Neutrophil (primary cell): ENCODE data around the gene INTS1.

Experiments
- H3K27ac ChIP-seq: fragments of 200-600 bp; sonication (generic); 2 replicates; pipeline ENCODE4 v1.5.1; 2016; ENCODE audit warnings: mild to moderate bottlenecking, moderate library complexity
- H3K27me3 ChIP-seq: fragments of 200-600 bp; sonication (generic); 2 replicates; pipeline ENCODE4 v1.6.0; 2016; ENCODE audit warnings: mild to moderate bottlenecking
- H3K36me3 ChIP-seq: fragments of 200-600 bp; sonication (generic); 2 replicates; pipeline ENCODE4 v1.5.1; 2017
- H3K4me1 ChIP-seq, 2 experiments: fragments of 200-600 bp in 1 of 2; sonication (generic) in 1 of 2; 1 replicate in 1 of 2; 2 replicates in 1 of 2; pipeline versions ENCODE4 v1.5.1 to v1.6.1; 2013 to 2016; ENCODE audit warnings: low read depth in 1 of 2, low read length in 1 of 2, mild to moderate bottlenecking in 1 of 2, moderate library complexity in 1 of 2; ENCODE audit not compliant: control insufficient read depth in 1 of 2, insufficient read depth in 1 of 2
- H3K4me3 ChIP-seq, 2 experiments: fragments of 200-600 bp in 1 of 2; sonication (generic) in 1 of 2; 1 replicate in 1 of 2; 2 replicates in 1 of 2; pipeline ENCODE4 v1.5.1; 2013 to 2016; ENCODE audit warnings: low read depth in 1 of 2, low read length in 1 of 2, mild to moderate bottlenecking in 1 of 2, moderate library complexity in 1 of 2
- H3K9me3 ChIP-seq: fragments of 200-600 bp; sonication (generic); 2 replicates; pipeline ENCODE4 v1.5.1; 2016
- TF ChIP-seq, protein P1 (sequence below): fragments of 200-600 bp; sonication (generic); IDR thresholded peaks from 2 replicates; pipeline ENCODE4 v1.5.1; 2016; ENCODE audit warnings: antibody characterized with exemption

Gene INTS1

DNA sequence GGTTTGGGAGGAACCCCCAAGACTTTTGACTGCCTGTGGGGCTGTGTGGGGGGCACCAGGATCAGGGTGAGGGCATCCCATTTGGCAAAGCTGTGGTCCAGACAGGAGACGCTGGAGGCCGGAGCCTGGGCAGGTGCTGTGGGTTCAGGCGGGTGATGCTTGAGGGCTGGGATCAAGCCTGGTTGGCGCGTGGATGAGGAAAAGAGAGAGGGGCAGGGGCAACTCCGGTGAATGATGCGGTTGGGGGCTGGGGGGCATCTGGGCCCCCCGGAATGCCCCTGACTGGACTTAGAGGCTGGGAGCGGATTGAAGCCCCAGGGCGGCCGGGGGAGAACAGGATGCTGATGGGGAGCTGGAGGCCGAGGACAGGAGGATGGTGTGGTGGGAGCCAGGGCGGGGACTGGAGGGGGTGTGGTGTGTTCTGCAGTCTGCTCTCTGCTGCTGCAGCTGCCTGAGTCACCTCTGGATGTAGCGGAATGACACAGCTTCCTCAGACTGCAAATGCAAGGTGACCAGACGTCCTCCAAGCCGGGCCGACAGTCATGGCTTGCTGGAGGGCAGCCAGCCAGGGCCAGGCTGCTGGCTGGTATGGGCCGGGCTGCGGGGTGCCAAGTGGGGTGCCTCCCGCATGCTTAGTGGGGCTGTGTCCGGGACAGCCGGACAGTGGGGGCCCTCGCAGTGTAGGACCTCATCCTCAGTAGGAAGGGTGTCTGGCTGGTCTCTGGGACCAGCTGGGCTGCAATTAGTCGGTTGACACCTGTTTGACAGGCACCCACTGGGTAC lies 29.5 kb upstream of the INTS1 start:
- Histone ChIP-seq H3K9me3 (no peaks in the 10 kb centered on the region), H3K36me3 (peaks cover 35% of the 10 kb centered on the region), H3K27ac (peak overlapping the region; percentile 94), H3K4me3 (peak overlapping the region; percentile 63 to 67), H3K4me1 (peaks cover 37 to 38% of the 10 kb centered on the region in 2 experiments), H3K27me3 (no peaks in the 10 kb centered on the region)
- TF ChIP-seq, protein P1, sequence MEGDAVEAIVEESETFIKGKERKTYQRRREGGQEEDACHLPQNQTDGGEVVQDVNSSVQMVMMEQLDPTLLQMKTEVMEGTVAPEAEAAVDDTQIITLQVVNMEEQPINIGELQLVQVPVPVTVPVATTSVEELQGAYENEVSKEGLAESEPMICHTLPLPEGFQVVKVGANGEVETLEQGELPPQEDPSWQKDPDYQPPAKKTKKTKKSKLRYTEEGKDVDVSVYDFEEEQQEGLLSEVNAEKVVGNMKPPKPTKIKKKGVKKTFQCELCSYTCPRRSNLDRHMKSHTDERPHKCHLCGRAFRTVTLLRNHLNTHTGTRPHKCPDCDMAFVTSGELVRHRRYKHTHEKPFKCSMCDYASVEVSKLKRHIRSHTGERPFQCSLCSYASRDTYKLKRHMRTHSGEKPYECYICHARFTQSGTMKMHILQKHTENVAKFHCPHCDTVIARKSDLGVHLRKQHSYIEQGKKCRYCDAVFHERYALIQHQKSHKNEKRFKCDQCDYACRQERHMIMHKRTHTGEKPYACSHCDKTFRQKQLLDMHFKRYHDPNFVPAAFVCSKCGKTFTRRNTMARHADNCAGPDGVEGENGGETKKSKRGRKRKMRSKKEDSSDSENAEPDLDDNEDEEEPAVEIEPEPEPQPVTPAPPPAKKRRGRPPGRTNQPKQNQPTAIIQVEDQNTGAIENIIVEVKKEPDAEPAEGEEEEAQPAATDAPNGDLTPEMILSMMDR, result no peak

DNA sequence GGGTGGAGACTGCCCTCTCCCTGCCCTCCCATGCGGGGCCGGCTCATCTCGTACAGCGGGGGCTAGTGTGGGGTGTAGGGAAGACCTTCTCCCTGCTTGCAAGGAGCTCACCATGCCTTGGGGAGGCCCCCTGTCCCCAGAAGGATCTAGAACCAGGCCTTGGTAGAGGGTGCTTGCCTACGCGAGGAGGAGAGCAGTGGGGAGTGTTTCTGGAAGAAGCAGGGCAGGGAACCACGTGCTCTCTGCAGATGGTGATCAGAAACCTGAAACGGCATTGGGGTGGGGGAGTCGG lies 29.0 kb upstream of the INTS1 start:
- peak overlapping the region; percentile 63 to 67 for H3K4me3 ChIP-seq
- no peaks in the 10 kb centered on the region for H3K9me3 ChIP-seq
- H3K4me1 ChIP-seq, result peaks cover 37 to 38% of the 10 kb centered on the region in 2 experiments
- peaks cover 30% of the 10 kb centered on the region for H3K36me3 ChIP-seq
- peak overlapping the region; percentile 94 for H3K27ac ChIP-seq
- TF ChIP-seq, protein P1, result no peak
- H3K27me3 ChIP-seq, result no peaks in the 10 kb centered on the region

DNA sequence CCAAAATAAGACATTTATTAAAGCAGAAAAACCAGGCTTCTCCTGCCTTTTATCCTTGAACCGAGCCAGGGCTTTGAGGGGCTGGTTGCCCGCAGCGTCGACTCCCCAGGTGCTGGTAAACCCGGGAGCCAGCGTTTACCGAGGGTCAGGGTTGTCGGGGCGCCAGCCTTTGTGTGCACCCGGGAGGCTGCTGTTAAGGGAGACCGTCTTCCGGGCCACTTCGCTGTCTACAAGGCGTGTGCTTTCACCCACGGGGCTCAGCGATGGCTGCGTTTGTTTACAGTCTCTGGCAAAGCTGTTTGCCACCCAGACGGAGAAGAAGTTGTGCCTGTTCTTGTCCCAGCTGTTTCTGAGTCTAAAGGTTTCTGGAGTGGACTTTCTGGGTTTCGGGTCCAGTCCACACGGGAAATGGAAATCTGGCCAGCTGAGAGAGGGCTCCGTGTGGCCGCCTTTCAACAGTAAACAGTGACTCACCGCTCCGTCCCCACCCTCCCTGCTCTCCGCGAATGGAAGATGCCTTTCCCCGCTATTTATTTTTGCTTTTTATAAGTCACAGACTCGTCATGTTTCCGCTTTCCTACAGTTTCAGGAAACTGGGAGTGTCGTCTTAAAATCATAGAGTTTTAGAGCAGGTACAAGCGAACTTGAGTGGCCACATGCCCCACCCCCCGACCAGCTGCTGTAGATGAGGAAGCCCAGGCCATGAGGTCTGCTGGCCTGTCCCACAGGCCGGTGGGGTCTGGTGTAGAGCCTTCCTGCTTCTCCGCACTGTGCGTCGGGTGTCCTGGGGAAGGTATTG lies 28.5 kb upstream of the INTS1 start:
- TF ChIP-seq, protein P1, result no peak

DNA sequence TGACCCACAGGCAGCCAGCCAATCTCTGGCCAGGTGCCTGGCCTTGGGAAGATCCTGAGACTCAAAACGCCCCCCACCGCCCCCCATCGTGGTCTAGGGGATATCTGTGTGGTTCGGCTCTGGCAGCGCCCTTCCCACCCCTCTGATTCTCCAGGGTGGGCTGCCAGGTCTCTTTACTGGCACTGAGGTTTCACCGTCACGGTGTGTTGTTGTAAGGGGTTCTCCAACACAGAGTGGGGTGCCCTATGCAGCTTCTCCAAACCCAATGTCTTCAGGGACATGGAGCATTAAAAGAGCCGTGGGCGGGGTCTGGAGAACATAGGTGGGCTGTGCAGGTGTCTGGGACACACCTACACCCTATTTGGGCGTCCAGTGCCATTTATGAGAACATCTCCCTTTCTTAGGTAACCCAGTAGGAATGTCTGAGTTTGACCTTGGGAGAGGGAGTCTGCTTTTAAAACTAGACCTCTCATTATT lies 27.8 kb upstream of the INTS1 start:
- Histone ChIP-seq H3K27ac (peak overlapping the region; percentile 94), H3K27me3 (no peaks in the 10 kb centered on the region), H3K36me3 (peaks cover 18% of the 10 kb centered on the region), H3K4me1 (peaks cover 37 to 38% of the 10 kb centered on the region in 2 experiments), H3K4me3 (peak overlapping the region; percentile 63 to 67), H3K9me3 (no peaks in the 10 kb centered on the region)
- TF ChIP-seq, protein P1, result no peak

More for the DNA sequence above, 28.5 kb upstream of the INTS1 start:
- Histone ChIP-seq H3K9me3 (no peaks in the 10 kb centered on the region), H3K27me3 (no peaks in the 10 kb centered on the region), H3K4me3 (peak overlapping the region; percentile 63 to 67), H3K36me3 (peaks cover 25% of the 10 kb centered on the region), H3K27ac (peak overlapping the region; percentile 94), H3K4me1 (peaks cover 37 to 38% of the 10 kb centered on the region in 2 experiments)

DNA sequence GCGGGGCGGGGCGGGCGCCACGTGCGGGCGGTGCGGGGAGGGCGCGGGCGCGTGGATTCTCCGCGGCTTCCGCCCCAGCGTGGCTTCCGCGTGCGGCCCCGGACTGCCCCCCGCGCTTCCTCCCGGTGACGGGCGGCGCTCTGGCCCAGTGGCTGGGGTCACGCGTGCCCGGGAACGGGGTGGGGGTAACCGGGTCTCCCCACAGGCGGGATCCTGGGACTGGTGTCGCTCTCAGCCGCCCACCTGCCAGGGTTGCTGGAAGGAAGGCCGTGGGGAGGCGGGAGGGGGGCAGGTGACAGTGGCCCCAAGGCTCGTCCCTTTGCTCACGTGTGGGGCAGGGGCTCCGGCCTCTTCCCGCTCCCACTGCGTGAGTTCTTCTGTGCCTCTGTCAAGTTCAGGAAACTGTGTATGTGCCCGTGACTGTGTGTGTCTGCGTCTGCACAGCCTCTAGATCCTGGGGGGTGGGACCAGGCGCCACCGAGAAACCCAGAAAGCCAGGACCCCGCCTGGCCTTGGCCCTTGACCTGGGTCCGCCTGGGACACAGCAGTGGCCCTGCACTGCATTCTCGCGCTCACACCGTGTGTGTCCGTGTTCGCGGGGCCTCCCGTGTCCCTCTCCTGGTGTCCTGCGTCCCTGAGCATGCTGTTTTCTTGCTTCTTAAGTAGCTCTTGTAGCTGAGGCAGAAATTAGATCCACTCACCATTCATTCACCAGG lies 27.2 kb upstream of the INTS1 start:
- TF ChIP-seq, protein P1, result no peak
- Histone ChIP-seq H3K4me1 (peaks cover 41 to 43% of the 10 kb centered on the region in 2 experiments), H3K9me3 (no peaks in the 10 kb centered on the region), H3K27ac (peak overlapping the region; percentile 94), H3K4me3 (peak overlapping the region; percentile 63 to 67), H3K36me3 (peaks cover 13% of the 10 kb centered on the region), H3K27me3 (no peaks in the 10 kb centered on the region)
